Upper lobe of left lung (tissue), 4 donors: ENCODE measurements around the gene TMEM37.

ENCODE experiments used
- CTCF ChIP-seq, 6 experiments: fragments of 450-650 bp in 4 of 6; fragments of 200-600 bp in 2 of 6; sonication (generic) in 2 of 6; IDR thresholded peaks; one replicate each; pipeline ENCODE4 v1.5.1; 2016 to 2019; ENCODE audit warnings: antibody characterized with exemption in 6 of 6
- EP300 ChIP-seq, 4 donors: sonication (generic); formaldehyde crosslinking; IDR thresholded peaks; one replicate each; pipeline ENCODE4 v1.5.1; 2017; ENCODE audit warnings: antibody characterized with exemption in 4 of 4, control low read depth in 2 of 4
- POLR2A ChIP-seq, 4 donors: fragments of 450-650 bp; IDR thresholded peaks; one replicate each; pipeline ENCODE4 v1.5.1; 2016 to 2017; ENCODE audit warnings: antibody characterized with exemption in 4 of 4, mild to moderate bottlenecking in 2 of 4
- POLR2AphosphoS5 ChIP-seq, 2 donors: sonication (generic); formaldehyde crosslinking; IDR thresholded peaks; one replicate each; pipeline ENCODE4 v1.5.1; 2017; ENCODE audit warnings: antibody characterized with exemption in 2 of 2

- no peak for TF ChIP-seq CTCF (IDR thresholded peaks at IDR 0.05)
- no peak for TF ChIP-seq EP300 (IDR thresholded peaks at IDR 0.05)
- TF ChIP-seq POLR2A (IDR thresholded peaks at IDR 0.05): no peak
- no peak for TF ChIP-seq POLR2AphosphoS5 (IDR thresholded peaks at IDR 0.05)
Measured at GRCh38 chr2:119485336-119486110, 53.9 kb downstream of the TMEM37 start.
